Fibroblast of peridontal ligament (primary cell): Measurements from ENCODE around the gene PHETA1.
A peak's percentile ranks its signal among the peaks of the same experiment; 100 is the strongest.
"Not testable (repeated sequence)": the region's sequence is repeated elsewhere in the genome, so short reads cannot be mapped to it uniquely, and the experiment has no call there.

Experiments used
- DNase-seq: peaks from one replicate; pipeline ENCODE4 v3.0.0-alpha.2; 2010; ENCODE audit errors: extremely low read depth

PHETA1 gene

GRCh38 chr12:111405149-111405858, 36.4 kb upstream of the PHETA1 start:
- DNase-seq, result peak; percentile 83

GRCh38 chr12:111404362-111405148, 35.7 kb upstream of the PHETA1 start:
- no peak for DNase-seq

GRCh38 chr12:111402490-111402824, 33.6 kb upstream of the PHETA1 start:
- DNase-seq, result not testable (repeated sequence)

- DNase-seq, result no peak
These were observed 32.3 kb upstream of the PHETA1 start for GRCh38 chr12:111401167-111401605.

GRCh38 chr12:111399741-111400404, 31.0 kb upstream of the PHETA1 start:
- DNase-seq, result not testable (repeated sequence)

GRCh38 chr12:111398530-111398929, 29.6 kb upstream of the PHETA1 start:
- no peak for DNase-seq

- DNase-seq, result peak; percentile 74
These were observed 28.0 kb upstream of the PHETA1 start for GRCh38 chr12:111396726-111397445.

GRCh38 chr12:111396271-111396670, 27.4 kb upstream of the PHETA1 start:
- not testable (repeated sequence) for DNase-seq

GRCh38 chr12:111395336-111396187, 26.7 kb upstream of the PHETA1 start:
- no peak for DNase-seq

- DNase-seq, result no peak
These were observed 25.6 kb upstream of the PHETA1 start for GRCh38 chr12:111394480-111394879.

- DNase-seq, result no peak
These were observed 24.9 kb upstream of the PHETA1 start for GRCh38 chr12:111393700-111394300.

- DNase-seq, result no peak
These were observed 22.0 kb upstream of the PHETA1 start for GRCh38 chr12:111390910-111391309.

GRCh38 chr12:111389635-111390034, 20.7 kb upstream of the PHETA1 start:
- no peak for DNase-seq

GRCh38 chr12:111387747-111388323, 18.9 kb upstream of the PHETA1 start:
- no peak for DNase-seq

- DNase-seq, result no peak
These were observed 18.0 kb upstream of the PHETA1 start for GRCh38 chr12:111386885-111387284.

- no peak for DNase-seq
These were observed 15.7 kb upstream of the PHETA1 start for GRCh38 chr12:111384596-111384995.

- no peak for DNase-seq
These were observed 11.2 kb upstream of the PHETA1 start for GRCh38 chr12:111379942-111380554.

GRCh38 chr12:111377440-111377839, 8.5 kb upstream of the PHETA1 start:
- no peak for DNase-seq

GRCh38 chr12:111373231-111373630, 4.3 kb upstream of the PHETA1 start:
- not testable (repeated sequence) for DNase-seq
